Vagina (tissue), 2 donors: ENCODE results near the gene KRTAP9-1. TPM values are rescaled to one million over a fixed set of nuclear protein-coding genes. Genes with fewer than 3 reads are reported as not detected.
"Not testable (repeated sequence)": the region's sequence is repeated elsewhere in the genome, so short reads cannot be mapped to it uniquely, and the experiment has no call there.

ENCODE experiments used
- DNase-seq, 2 donors: peaks; one replicate each; pipeline ENCODE4 v3.0.0-alpha.2; 2017; ENCODE audit errors: extremely low spot score in 2 of 2
- H3K27ac ChIP-seq: fragments of 200-600 bp; sonication (generic); one replicate; pipeline ENCODE4 v1.5.1; 2019
- H3K27me3 ChIP-seq: fragments of 200-600 bp; sonication (generic); one replicate; pipeline ENCODE4 v1.5.1; 2019
- H3K36me3 ChIP-seq, 2 donors: fragments of 200-600 bp; sonication (generic); one replicate each; pipeline ENCODE4 v1.5.1; 2017 to 2019
- H3K4me1 ChIP-seq: fragments of 200-600 bp; sonication (generic); one replicate; pipeline ENCODE4 v1.5.1; 2019
- H3K4me3 ChIP-seq, 2 donors: fragments of 200-600 bp; sonication (generic); 1 replicate in 1 of 2; 2 replicates in 1 of 2; pipeline ENCODE4 v1.5.1; 2016 to 2019
- H3K9me3 ChIP-seq: fragments of 200-600 bp; sonication (generic); one replicate; pipeline ENCODE4 v1.5.1; 2019
- CTCF ChIP-seq, 3 experiments: fragments of 450-650 bp in 2 of 3; fragments of 200-600 bp in 1 of 3; sonication (generic) in 1 of 3; IDR thresholded peaks; one replicate each; pipeline ENCODE4 v1.5.1; 2017 to 2019; ENCODE audit warnings: antibody characterized with exemption in 3 of 3, mild to moderate bottlenecking in 2 of 3, moderate library complexity in 2 of 3
- POLR2A ChIP-seq, 2 donors: fragments of 450-650 bp; IDR thresholded peaks; one replicate each; pipeline ENCODE4 v1.6.1; 2017; ENCODE audit warnings: antibody characterized with exemption in 2 of 2, mild to moderate bottlenecking in 2 of 2, moderate library complexity in 2 of 2
- POLR2AphosphoS5 ChIP-seq, 2 donors: sonication (generic); formaldehyde crosslinking; IDR thresholded peaks; one replicate each; pipeline ENCODE4 v1.9.0; 2017; ENCODE audit warnings: antibody characterized with exemption in 2 of 2, mild to moderate bottlenecking in 2 of 2, low read depth in 1 of 2; ENCODE audit not compliant: insufficient read depth in 1 of 2
- intact Hi-C: fragments of 100-400 bp; cut with DNase I; formaldehyde crosslinking; loops from one replicate; pipeline ENCODE4 v1.15.1; 2023
- total RNA-seq: library from RNA; depleted of rRNA; stranded (reverse); fragments of >200 nt; gene quantifications from one replicate; pipeline ENCODE4 v1.2.3, GENCODE V29; 2016

KRTAP9-1 gene
- not detected for total RNA-seq

- H3K27me3 ChIP-seq, H3K27ac ChIP-seq, H3K36me3 ChIP-seq, H3K4me1 ChIP-seq, intact Hi-C loops, DNase-seq, H3K9me3 ChIP-seq, H3K4me3 ChIP-seq: not testable (repeated sequence)
Measured at GRCh38 chr17:41189837-41190318, at the start of gene KRTAP9-1. Gene KRTAP9-1, plus strand, starts transcription at chr17:41189887. Its CDS starts 0 bp downstream, at chr17:41189887.

- Histone ChIP-seq H3K4me3 (no peak within 1 kb of the TSS), H3K4me1 (no peaks in the 10 kb centered on the region), H3K27me3 (no peaks in the 10 kb centered on the region), H3K9me3 (no peaks in the 10 kb centered on the region), H3K36me3 (no peaks in the 10 kb centered on the region), H3K27ac (no peak within 1 kb of the TSS)
- intact Hi-C loops: no loop called here
- TF ChIP-seq POLR2A (IDR thresholded peaks at IDR 0.05) (no peak), POLR2AphosphoS5 (IDR thresholded peaks at IDR 0.05; ENCODE audit: insufficient read depth in 1 of 2, low read depth in 1 of 2) (no peak), CTCF (IDR thresholded peaks at IDR 0.05) (no peak)
- no peak for DNase-seq
Measured at GRCh38 chr17:41140360-41141131, 49.1 kb upstream of the KRTAP9-1 start, which contains the start of gene KRTAP4-6. Gene KRTAP4-6, minus strand, starts transcription at chr17:41140544. Its CDS starts 57 bp downstream, at chr17:41140487.

GRCh38 chr17:41141361-41141760, 48.3 kb upstream of the KRTAP9-1 start:
- Histone ChIP-seq H3K9me3 (no peaks in the 10 kb centered on the region), H3K27ac (no peak overlapping the region), H3K27me3 (no peaks in the 10 kb centered on the region), H3K4me1 (no peaks in the 10 kb centered on the region), H3K4me3 (no peak overlapping the region), H3K36me3 (no peaks in the 10 kb centered on the region)
- no peak for DNase-seq
- TF ChIP-seq POLR2AphosphoS5 (IDR thresholded peaks at IDR 0.05; ENCODE audit: insufficient read depth in 1 of 2, low read depth in 1 of 2) (no peak), POLR2A (IDR thresholded peaks at IDR 0.05) (no peak), CTCF (IDR thresholded peaks at IDR 0.05) (no peak)
- intact Hi-C loops: no loop called here

GRCh38 chr17:41144846-41145245, 44.8 kb upstream of the KRTAP9-1 start:
- H3K4me3 ChIP-seq: no peak overlapping the region
- no peaks in the 10 kb centered on the region for H3K27me3 ChIP-seq
- intact Hi-C loops: no loop called here
- no peaks in the 10 kb centered on the region for H3K36me3 ChIP-seq
- DNase-seq: no peak
- H3K9me3 ChIP-seq: no peaks in the 10 kb centered on the region
- H3K27ac ChIP-seq: no peak overlapping the region
- TF ChIP-seq CTCF (IDR thresholded peaks at IDR 0.05) (no peak), POLR2AphosphoS5 (IDR thresholded peaks at IDR 0.05; ENCODE audit: insufficient read depth in 1 of 2, low read depth in 1 of 2) (no peak), POLR2A (IDR thresholded peaks at IDR 0.05) (no peak)
- no peaks in the 10 kb centered on the region for H3K4me1 ChIP-seq

GRCh38 chr17:41145261-41145660, 44.4 kb upstream of the KRTAP9-1 start:
- H3K4me1 ChIP-seq: no peaks in the 10 kb centered on the region
- TF ChIP-seq POLR2AphosphoS5 (IDR thresholded peaks at IDR 0.05; ENCODE audit: insufficient read depth in 1 of 2, low read depth in 1 of 2) (no peak), POLR2A (IDR thresholded peaks at IDR 0.05) (no peak), CTCF (IDR thresholded peaks at IDR 0.05) (no peak)
- no peak overlapping the region for H3K4me3 ChIP-seq
- DNase-seq: no peak
- intact Hi-C loops: no loop called here
- no peaks in the 10 kb centered on the region for H3K27me3 ChIP-seq
- no peaks in the 10 kb centered on the region for H3K36me3 ChIP-seq
- H3K9me3 ChIP-seq: no peaks in the 10 kb centered on the region
- H3K27ac ChIP-seq: no peak overlapping the region
